B cell (primary cell): ENCODE data around the gene BNC2. TPM values are rescaled to one million over a fixed set of nuclear protein-coding genes. Genes with fewer than 3 reads are reported as not detected.

Experiments used
- ATAC-seq: fragments of 200-7000 bp; cut with Tn5 transposase; one replicate; pipeline ENCODE4 v1.10.0; 2021; ENCODE audit warnings: low read depth, mild to moderate bottlenecking, moderate number of reproducible peaks, moderate library complexity
- CTCF ChIA-PET: fragments of 350-600 bp; sonication (Branson Sonifier 250); formaldehyde crosslinking; loops from one replicate; lab custom pipeline; 2021; ENCODE audit warnings: antibody characterized with exemption, inconsistent platforms; lab: Charles Lee
- POLR2A ChIA-PET: fragments of 350-600 bp; sonication (Branson Sonifier 250); formaldehyde crosslinking; loops from one replicate; lab custom pipeline; 2021; ENCODE audit warnings: antibody characterized with exemption; lab: Charles Lee
- DNase-seq: peaks from one replicate; pipeline ENCODE4 v3.0.0; 2013
- H2AFZ ChIP-seq: 2 replicates; pipeline ENCODE4 v1.6.1; 2012; ENCODE audit warnings: mild to moderate bottlenecking, low read depth, low read length; ENCODE audit not compliant: insufficient read depth, poor library complexity, severe bottlenecking
- H3K27ac ChIP-seq, 2 donors: 1 replicate in 1 of 2; 2 replicates in 1 of 2; pipeline ENCODE4 v1.5.1; 2012 to 2013; ENCODE audit warnings: low read length in 2 of 2, mild to moderate bottlenecking in 2 of 2, moderate library complexity in 1 of 2
- H3K27me3 ChIP-seq, 4 experiments: fragments of 200-600 bp in 1 of 4; sonication (generic) in 1 of 4; replicated peaks in 1 of 4; 1 replicate in 2 of 4; 2 replicates in 2 of 4; pipeline versions ENCODE4 v1.6.1 to v1.7.0; 2013 to 2016; ENCODE audit warnings: low read length in 3 of 4, mild to moderate bottlenecking in 2 of 4, mixed read lengths in 1 of 4, moderate library complexity in 1 of 4; ENCODE audit not compliant: insufficient read depth in 4 of 4, control insufficient read depth in 3 of 4; ENCODE audit errors: control extremely low read depth in 1 of 4
- H3K36me3 ChIP-seq, 2 experiments: replicated peaks in 1 of 2; 1 replicate in 1 of 2; 2 replicates in 1 of 2; pipeline versions ENCODE4 v1.6.1 to v1.7.1; 2013; ENCODE audit warnings: low read length in 1 of 2; ENCODE audit not compliant: insufficient read depth in 2 of 2, control insufficient read depth in 1 of 2; ENCODE audit errors: control extremely low read depth in 1 of 2, extremely low read depth in 1 of 2
- H3K4me1 ChIP-seq, 2 donors: fragments of 200-600 bp in 1 of 2; sonication (generic) in 1 of 2; 1 replicate in 1 of 2; 2 replicates in 1 of 2; pipeline versions ENCODE4 v1.5.1 to v1.6.1; 2013 to 2017; ENCODE audit warnings: low read length in 2 of 2; ENCODE audit not compliant: control insufficient read depth in 2 of 2, insufficient read depth in 2 of 2
- H3K4me2 ChIP-seq: replicated peaks from 2 replicates; pipeline ENCODE3; 2012; ENCODE audit warnings: mild to moderate bottlenecking, low read depth, low read length; ENCODE audit not compliant: poor library complexity, severe bottlenecking
- H3K4me3 ChIP-seq, 5 experiments: fragments of 200-600 bp in 1 of 5; sonication (generic) in 1 of 5; 1 replicate in 3 of 5; 2 replicates in 2 of 5; pipeline versions ENCODE4 v1.5.1 to v1.7.0; 2011 to 2016; ENCODE audit warnings: low read length in 4 of 5, mild to moderate bottlenecking in 4 of 5, low read depth in 2 of 5, control low read depth in 1 of 5, moderate library complexity in 1 of 5; ENCODE audit not compliant: insufficient read depth in 1 of 5; ENCODE audit errors: control extremely low read depth in 1 of 5, extremely low read depth in 1 of 5
- H3K79me2 ChIP-seq: fragments of 200-600 bp; sonication (generic); one replicate; pipeline ENCODE4 v1.6.0; 2016; ENCODE audit warnings: low read length; ENCODE audit not compliant: control insufficient read depth, insufficient read depth
- H3K9ac ChIP-seq: fragments of 200-600 bp; sonication (generic); 2 replicates; pipeline ENCODE4 v1.6.1; 2017; ENCODE audit warnings: mild to moderate bottlenecking, low read length, moderate library complexity
- H3K9me3 ChIP-seq, 3 donors: one replicate each; pipeline versions ENCODE4 v1.6.1 to v1.7.1; 2013; ENCODE audit warnings: low read length in 2 of 3; ENCODE audit not compliant: control insufficient read depth in 2 of 3, insufficient read depth in 1 of 3; ENCODE audit errors: control extremely low read depth in 1 of 3
- H4K20me1 ChIP-seq: 2 replicates; pipeline ENCODE4 v1.6.0; 2012; ENCODE audit warnings: mild to moderate bottlenecking, low read length; ENCODE audit not compliant: insufficient read depth, control insufficient read depth, poor library complexity, severe bottlenecking
- H3K27ac Mint-ChIP-seq: one replicate; pipeline ENCODE4 v1.8.0; 2021; ENCODE audit warnings: mixed read lengths
- H3K27me3 Mint-ChIP-seq: one replicate; pipeline ENCODE4 v1.8.0; 2021; ENCODE audit warnings: mixed read lengths
- H3K4me1 Mint-ChIP-seq: one replicate; pipeline ENCODE4 v1.8.0; 2021; ENCODE audit warnings: mixed read lengths
- H3K4me3 Mint-ChIP-seq: one replicate; pipeline ENCODE4 v1.8.0; 2021; ENCODE audit warnings: mixed read lengths
- H3K9me3 Mint-ChIP-seq: one replicate; pipeline ENCODE4 v1.8.0; 2022; ENCODE audit warnings: mixed read lengths; ENCODE audit not compliant: insufficient read depth
- CTCF ChIP-seq: fragments of 200-600 bp; IDR thresholded peaks from one replicate; pipeline ENCODE4 v1.8.0; 2022; ENCODE audit warnings: antibody characterized with exemption, mild to moderate bottlenecking
- EZH2 ChIP-seq: IDR thresholded peaks from 2 replicates; pipeline ENCODE4 v1.6.1; 2012; ENCODE audit warnings: borderline replicate concordance, low read depth, mild to moderate bottlenecking, moderate library complexity, low read length; ENCODE audit not compliant: insufficient read depth, poor library complexity, severe bottlenecking
- WGBS: methylation state at CpG from one replicate; pipeline ENCODE4 v1.1.5; 2013; ENCODE audit warnings: missing lambda C conversion rate; ENCODE audit not compliant: insufficient coverage; 5-methylcytosine and 5-hydroxymethylcytosine counted together
- intact Hi-C: fragments of 100-400 bp; cut with micrococcal nuclease; formaldehyde crosslinking; loops from one replicate; pipeline ENCODE4 v1.10.0; 2022
- polyA plus RNA-seq: library from polyadenylated mRNA; depleted of rRNA; stranded (reverse); fragments of >200 nt; gene quantifications from 2 replicates; pipeline ENCODE4 v1.2.3, GENCODE V29; 2012
- total RNA-seq, 2 donors: library from RNA; stranded (reverse); fragments of 120-200 nt in 1 of 2; gene quantifications; 1 replicate in 1 of 2; 2 replicates in 1 of 2; pipeline versions ENCODE4 v1.2.3 to v1.2.4, GENCODE V29; 2013 to 2022

Gene BNC2
- total and polyA plus RNA-seq, 2 donors (not counting 1 experiment from before 2014, with no cell fraction given), result 0.01 TPM; not detected in 1

GRCh38 chr9:16426716-16427115 is 443.8 kb downstream of the BNC2 start:
- Histone ChIP-seq H3K4me1 (no peaks in the 10 kb centered on the region), H2AFZ (no peak overlapping the region), H3K36me3 (no peaks in the 10 kb centered on the region), H3K27ac (no peak overlapping the region), H3K4me2 (no peak overlapping the region), H3K9me3 (no peaks in the 10 kb centered on the region), H3K79me2 (no peaks in the 10 kb centered on the region), H3K9ac (no peak overlapping the region), H3K27me3 (no peaks in the 10 kb centered on the region), H4K20me1 (no peaks in the 10 kb centered on the region), H3K4me3 (no peak overlapping the region)
- ATAC-seq (no peak), DNase-seq (no peak)
- Mint-ChIP-seq H3K4me3 (no peak overlapping the region), H3K4me1 (no peaks in the 10 kb centered on the region), H3K27me3 (no peaks in the 10 kb centered on the region), H3K9me3 (no peaks in the 10 kb centered on the region), H3K27ac (no peak overlapping the region)
- CTCF ChIA-PET, result no interaction called here
- TF ChIP-seq EZH2, result no peak
- TF ChIP-seq CTCF, result no peak
- intact Hi-C loops, result no loop called here
- WGBS, result 83% methylated on average over 1 of the region's 2 CpGs
- POLR2A ChIA-PET, result no interaction called here

GRCh38 chr9:16425562-16426231 is 444.8 kb downstream of the BNC2 start:
- H3K4me2 ChIP-seq, result no peak overlapping the region
- H3K9me3 Mint-ChIP-seq, result no peaks in the 10 kb centered on the region
- no peak overlapping the region for H3K4me3 Mint-ChIP-seq
- no peaks in the 10 kb centered on the region for H3K36me3 ChIP-seq
- no peak overlapping the region for H3K27ac Mint-ChIP-seq
- ATAC-seq (no peak), DNase-seq (no peak)
- H3K4me1 ChIP-seq, result no peaks in the 10 kb centered on the region
- H3K4me1 Mint-ChIP-seq, result no peaks in the 10 kb centered on the region
- TF ChIP-seq EZH2, result no peak
- no peak for TF ChIP-seq CTCF
- no peak overlapping the region for H2AFZ ChIP-seq
- CTCF ChIA-PET, result interaction anchor here (0.7 kb wide), 1 partner anchor 129 kb away, joined by 3 read pairs; no protein-coding TSS in a partner anchor
- H3K79me2 ChIP-seq, result no peaks in the 10 kb centered on the region
- POLR2A ChIA-PET, result no interaction called here
- H4K20me1 ChIP-seq, result no peaks in the 10 kb centered on the region
- no peak overlapping the region for H3K4me3 ChIP-seq
- WGBS, result 97% methylated on average over 3 of the region's 8 CpGs
- no peak overlapping the region for H3K27ac ChIP-seq
- no peak overlapping the region for H3K9ac ChIP-seq
- H3K27me3 ChIP-seq, result no peaks in the 10 kb centered on the region
- H3K9me3 ChIP-seq, result no peaks in the 10 kb centered on the region
- H3K27me3 Mint-ChIP-seq, result no peaks in the 10 kb centered on the region
- intact Hi-C loops, result no loop called here
